ENCODE results near the gene SPATA31E1. TPM values are rescaled to one million over a fixed set of nuclear protein-coding genes. Genes with fewer than 3 reads are reported as not detected.

Gene SPATA31E1
- total RNA-seq, 2 experiments from 2014 or later, result not detected

- ChIA-PET CTCF (no interaction called here), POLR2A (no interaction called here)
- peaks cover 4% of the 10 kb centered on the region for H3K27me3 Mint-ChIP-seq
- no peak overlapping the region for H3K27ac Mint-ChIP-seq
- no peaks in the 10 kb centered on the region for H3K4me1 Mint-ChIP-seq (ENCODE audit: low read depth)
- no peak for ATAC-seq
- no peak for DNase-seq
- no peak overlapping the region for H3K4me3 Mint-ChIP-seq
- intact Hi-C loops (cut with micrococcal nuclease), result no loop called here
- no peaks in the 10 kb centered on the region for H3K36me3 Mint-ChIP-seq (ENCODE audit: low read depth)
- no peak for TF ChIP-seq CTCF (IDR thresholded peaks at IDR 0.05)
- no peaks in the 10 kb centered on the region for H3K9me3 Mint-ChIP-seq
Observed at GRCh38 chr9:87874304-87874623, 8.4 kb upstream of the SPATA31E1 start.

DNA sequence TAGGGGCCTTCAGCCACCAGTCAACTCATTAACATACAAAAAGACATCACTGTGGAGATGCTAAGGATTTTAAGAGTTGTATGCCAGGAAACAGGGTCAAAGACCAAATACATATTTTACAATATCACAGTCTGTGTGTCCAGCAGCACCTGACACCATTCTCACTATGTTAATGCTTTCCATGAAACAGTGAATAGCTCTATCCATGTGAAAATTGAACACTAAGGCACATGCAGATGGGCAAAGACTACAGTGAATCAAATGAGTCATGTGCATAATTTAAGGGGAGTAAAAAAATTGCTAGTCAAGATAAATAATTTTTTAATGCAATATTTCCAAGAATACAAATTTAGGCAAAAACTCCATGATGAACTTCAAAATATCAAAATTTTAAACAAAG is 7.6 kb upstream of the SPATA31E1 start:
- POLR2A ChIA-PET, result no interaction called here

DNA sequence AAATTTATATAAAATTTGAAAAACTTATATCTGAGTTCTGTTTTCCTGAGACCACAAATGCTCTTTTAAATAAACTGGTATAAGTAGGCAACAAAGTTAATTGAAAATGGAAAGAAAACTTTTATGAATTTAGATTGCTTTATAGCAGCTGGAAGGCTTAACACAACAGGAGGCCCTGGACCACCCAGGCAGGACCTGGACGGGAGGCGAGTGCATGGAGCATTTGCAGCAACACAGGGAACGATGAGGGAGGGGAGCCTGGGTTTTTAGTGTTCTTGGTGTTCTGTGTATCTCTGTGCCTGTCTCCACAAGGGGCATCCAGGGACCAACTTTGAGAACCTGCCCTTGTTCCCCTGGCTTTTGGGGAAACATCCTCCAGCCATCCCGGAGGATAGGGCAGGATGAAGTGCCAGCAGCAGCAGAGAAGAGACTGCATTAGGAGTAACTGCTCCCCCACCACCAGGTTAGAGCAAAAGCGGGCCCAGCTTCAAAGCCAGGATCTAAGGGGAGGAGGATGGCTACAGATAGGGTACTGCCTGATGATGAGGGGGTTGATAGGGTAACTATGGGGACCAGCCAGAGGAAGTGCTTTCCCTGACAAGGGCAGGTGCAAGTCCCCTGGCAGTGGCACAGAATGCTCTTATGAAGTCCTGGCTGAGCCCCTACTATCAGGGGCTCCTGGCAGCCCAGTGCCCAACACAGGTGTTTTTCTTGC is 6.7 kb upstream of the SPATA31E1 start:
- ChIA-PET POLR2A (no interaction called here), CTCF (no interaction called here)
- Mint-ChIP-seq H3K27me3 (peaks cover 4% of the 10 kb centered on the region), H3K27ac (no peak overlapping the region), H3K9me3 (no peaks in the 10 kb centered on the region), H3K36me3 (ENCODE audit: low read depth) (no peaks in the 10 kb centered on the region), H3K4me3 (no peak overlapping the region), H3K4me1 (ENCODE audit: low read depth) (no peaks in the 10 kb centered on the region)
- DNase-seq (no peak), ATAC-seq (no peak)
- TF ChIP-seq CTCF (IDR thresholded peaks at IDR 0.05), result no peak
- intact Hi-C loops (cut with micrococcal nuclease), result no loop called here

More for the DNA sequence above, 7.6 kb upstream of the SPATA31E1 start:
- Mint-ChIP-seq H3K9me3 (no peaks in the 10 kb centered on the region), H3K27ac (no peak overlapping the region), H3K4me3 (no peak overlapping the region), H3K4me1 (ENCODE audit: low read depth) (no peaks in the 10 kb centered on the region), H3K36me3 (ENCODE audit: low read depth) (no peaks in the 10 kb centered on the region), H3K27me3 (peaks cover 4% of the 10 kb centered on the region)
- no peak for ATAC-seq
- CTCF ChIA-PET, result no interaction called here
- intact Hi-C loops (cut with micrococcal nuclease), result no loop called here
- DNase-seq, result no peak
- TF ChIP-seq CTCF (IDR thresholded peaks at IDR 0.05), result no peak

DNA sequence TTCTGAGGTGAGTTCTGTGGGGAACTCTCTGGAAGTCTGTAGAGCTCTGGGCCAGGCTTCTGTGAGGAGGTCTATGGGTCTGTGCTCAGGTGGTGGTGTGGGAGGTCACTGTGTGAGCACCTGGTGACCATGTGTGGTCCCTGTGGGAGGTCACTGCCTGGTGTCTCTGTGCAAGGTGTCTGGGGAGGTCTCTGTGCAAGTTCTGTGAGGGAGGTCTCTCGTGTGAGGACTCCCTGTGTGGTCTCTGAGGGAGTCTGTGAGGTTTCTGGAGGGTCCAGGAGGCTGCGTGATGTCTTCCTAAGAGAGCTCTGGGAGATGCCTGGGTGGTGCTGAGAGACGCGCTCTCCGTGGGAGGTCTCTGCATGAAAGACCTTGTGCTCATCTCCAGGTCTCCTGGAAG is 6.0 kb upstream of the SPATA31E1 start:
- no peak overlapping the region for H3K4me3 Mint-ChIP-seq
- H3K4me1 Mint-ChIP-seq (ENCODE audit: low read depth), result no peaks in the 10 kb centered on the region
- peaks cover 4% of the 10 kb centered on the region for H3K27me3 Mint-ChIP-seq
- H3K9me3 Mint-ChIP-seq, result no peaks in the 10 kb centered on the region
- CTCF ChIA-PET, result no interaction called here
- no peak for TF ChIP-seq CTCF (IDR thresholded peaks at IDR 0.05)
- POLR2A ChIA-PET, result no interaction called here
- no peak for ATAC-seq
- DNase-seq, result no peak
- intact Hi-C loops (cut with micrococcal nuclease), result no loop called here
- no peaks in the 10 kb centered on the region for H3K36me3 Mint-ChIP-seq (ENCODE audit: low read depth)
- no peak overlapping the region for H3K27ac Mint-ChIP-seq

DNA sequence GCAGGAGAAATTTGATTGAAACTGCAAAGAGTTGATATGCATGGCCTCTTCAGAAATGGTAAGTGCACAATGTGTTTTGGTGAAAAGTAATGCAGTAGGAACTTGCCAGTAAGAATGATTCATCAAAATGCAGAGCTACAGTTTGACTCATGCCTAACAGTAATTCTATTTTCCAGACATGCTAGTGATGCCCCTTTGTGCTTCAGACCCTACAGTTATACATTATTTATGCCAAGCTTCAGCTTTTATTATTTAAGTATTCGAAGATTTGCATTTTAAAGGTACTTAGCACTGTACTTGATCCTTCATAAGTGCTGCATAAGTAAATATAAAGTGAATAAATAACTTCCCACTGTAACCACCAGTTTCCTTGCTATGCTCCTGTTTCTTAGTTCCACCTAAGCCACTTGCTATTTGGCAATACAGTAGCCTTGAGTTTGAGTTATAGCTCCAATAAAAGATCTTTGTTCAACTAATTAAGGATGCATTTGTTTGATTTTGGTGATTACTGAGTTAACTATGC is 3.6 kb upstream of the SPATA31E1 start:
- intact Hi-C loops (cut with micrococcal nuclease), result no loop called here
- Mint-ChIP-seq H3K27ac (no peak overlapping the region), H3K27me3 (peaks cover 4% of the 10 kb centered on the region), H3K4me1 (ENCODE audit: low read depth) (no peaks in the 10 kb centered on the region), H3K36me3 (ENCODE audit: low read depth) (no peaks in the 10 kb centered on the region), H3K9me3 (no peaks in the 10 kb centered on the region), H3K4me3 (no peak overlapping the region)
- DNase-seq (no peak), ATAC-seq (no peak)
- no peak for TF ChIP-seq CTCF (IDR thresholded peaks at IDR 0.05)
- CTCF ChIA-PET, result interaction anchor here (1.2 kb wide), 1 partner anchor 12 kb away, joined by 3 read pairs; no protein-coding TSS in a partner anchor
- POLR2A ChIA-PET, result no interaction called here
